HepG2 (cell line): ENCODE data around the gene SLC2A4. TPM values are rescaled to one million over a fixed set of nuclear protein-coding genes. Genes with fewer than 3 reads are reported as not detected.

Source experiments
- AGO2 ChIP-seq: fragments of 200-400 bp; formaldehyde crosslinking; optimal IDR thresholded peaks from 2 replicates; pipeline ENCODE3; 2017; ENCODE audit warnings: mild to moderate bottlenecking, low read depth, low read length, moderate library complexity
- ATRX ChIP-seq: sonication (generic); formaldehyde crosslinking; IDR thresholded peaks from 2 replicates; pipeline ENCODE4 v1.4.0; 2020; ENCODE audit warnings: missing genetic modification reagents, borderline replicate concordance
- KDM2A ChIP-seq: sonication (generic); formaldehyde crosslinking; IDR thresholded peaks from 2 replicates; pipeline ENCODE4 v1.4.0; 2020; ENCODE audit warnings: low read depth, missing genetic modification reagents, borderline replicate concordance
- KDM3A ChIP-seq: IDR thresholded peaks from 2 replicates; pipeline ENCODE4 v1.6.1; 2018; ENCODE audit warnings: low read depth, missing compliant biosample characterization
- KLF12 ChIP-seq: sonication (generic); formaldehyde crosslinking; IDR thresholded peaks from 2 replicates; pipeline ENCODE4 v1.4.0; 2020; ENCODE audit warnings: missing genetic modification reagents, borderline replicate concordance
- KLF15 ChIP-seq: sonication (generic); formaldehyde crosslinking; IDR thresholded peaks from 2 replicates; pipeline ENCODE4 v1.8.1; 2023; ENCODE audit warnings: borderline replicate concordance, mild to moderate bottlenecking, inconsistent platforms, missing genetic modification reagents, mixed read lengths
- MAZ ChIP-seq, 2 experiments: sonication (generic) in 1 of 2; formaldehyde crosslinking in 1 of 2; IDR thresholded peaks; 2 replicates each; pipeline versions ENCODE4 v1.5.0 to v1.6.1; 2012 to 2020; ENCODE audit warnings: low read depth in 2 of 2, mild to moderate bottlenecking in 2 of 2, borderline replicate concordance in 1 of 2, improper control_type of control experiment in 1 of 2, low read length in 1 of 2, missing genetic modification reagents in 1 of 2, moderate library complexity in 1 of 2
- MBD4 ChIP-seq: IDR thresholded peaks from 2 replicates; pipeline ENCODE4 v1.6.1; 2012; ENCODE audit warnings: low read length, inconsistent platforms, borderline replicate concordance
- MXD4 ChIP-seq: IDR thresholded peaks from 2 replicates; pipeline ENCODE4 v1.6.1; 2016; ENCODE audit warnings: mild to moderate bottlenecking, missing biosample characterization, missing genetic modification reagents
- NFKB2 ChIP-seq: sonication (generic); formaldehyde crosslinking; IDR thresholded peaks from 2 replicates; pipeline ENCODE4 v1.4.0; 2020; ENCODE audit warnings: missing genetic modification reagents, borderline replicate concordance
- NPAS2 ChIP-seq: sonication (generic); formaldehyde crosslinking; IDR thresholded peaks from 2 replicates; pipeline ENCODE4 v1.8.0; 2022; ENCODE audit warnings: mild to moderate bottlenecking, missing genetic modification reagents, borderline replicate concordance
- POLR2G ChIP-seq: fragments of 200-400 bp; formaldehyde crosslinking; IDR thresholded peaks from 2 replicates; pipeline ENCODE4 v1.6.1; 2018; ENCODE audit warnings: mild to moderate bottlenecking, low read depth, low read length, moderate library complexity
- SOX6 ChIP-seq, 2 experiments: fragments of 450-650 bp in 1 of 2; sonication (generic) in 1 of 2; formaldehyde crosslinking in 1 of 2; IDR thresholded peaks; 2 replicates each; pipeline versions ENCODE4 v1.4.0 to v1.6.1; 2017 to 2020; ENCODE audit warnings: antibody characterized with exemption in 1 of 2, mild to moderate bottlenecking in 1 of 2, missing genetic modification reagents in 1 of 2
- TCF7 ChIP-seq: sonication (generic); IDR thresholded peaks from 2 replicates; pipeline ENCODE4 v1.6.1; 2016; ENCODE audit warnings: antibody characterized with exemption, low read depth
- ZFP36L2 ChIP-seq: sonication (generic); formaldehyde crosslinking; IDR thresholded peaks from 2 replicates; pipeline ENCODE4 v1.4.0; 2020; ENCODE audit warnings: missing genetic modification reagents
- ZNF556 ChIP-seq: sonication (generic); formaldehyde crosslinking; IDR thresholded peaks from 2 replicates; pipeline ENCODE4 v1.4.0; 2020; ENCODE audit warnings: mild to moderate bottlenecking, missing genetic modification reagents, borderline replicate concordance
- ZNF672 ChIP-seq: sonication (generic); formaldehyde crosslinking; IDR thresholded peaks from 2 replicates; pipeline ENCODE4 v1.8.1; 2022; ENCODE audit warnings: missing genetic modification reagents
- polyA plus RNA-seq, 8 experiments: library from polyadenylated mRNA; depleted of rRNA in 3 of 8; stranded (reverse) in 7 of 8; unstranded in 1 of 8; fragments of >200 nt; fragmentation: Illumina TruSeq in 4 of 8; extraction: Trizol in 4 of 8; gene quantifications; 2 replicates each; pipeline versions ENCODE4 v1.2.1 to v1.2.3, GENCODE V29; 2011 to 2016; ENCODE audit warnings: low read depth in 4 of 8, missing spikeins in 1 of 8, mixed read lengths in 1 of 8; ENCODE audit not compliant: insufficient read depth in 1 of 8
- total RNA-seq, 5 experiments: library from RNA; depleted of rRNA; stranded (reverse); fragments of >200 nt; fragmentation: Illumina TruSeq; extraction: Trizol; gene quantifications; 2 replicates each; pipeline ENCODE4 v1.2.3, GENCODE V29; 2016; ENCODE audit warnings: low read depth in 1 of 5
- TF ChIP-seq, protein P1 (sequence below): sonication (generic); formaldehyde crosslinking; IDR thresholded peaks from one replicate; pipeline ENCODE4 v1.5.1; 2020; ENCODE audit warnings: mild to moderate bottlenecking, missing genetic modification reagents; ENCODE audit errors: not compliant biosample characterization
- TF ChIP-seq, protein P2 (sequence below): sonication (generic); formaldehyde crosslinking; IDR thresholded peaks from 2 replicates; pipeline ENCODE4 v1.8.1; 2023; ENCODE audit warnings: mild to moderate bottlenecking, moderate library complexity, missing genetic modification reagents

Gene SLC2A4
- total and polyA plus RNA-seq, 2 of the 13 experiments (the other 11 are each of a cell fraction or from before 2014, with no cell fraction given), result 4.9 to 5.8 TPM

- TF ChIP-seq, protein P1, sequence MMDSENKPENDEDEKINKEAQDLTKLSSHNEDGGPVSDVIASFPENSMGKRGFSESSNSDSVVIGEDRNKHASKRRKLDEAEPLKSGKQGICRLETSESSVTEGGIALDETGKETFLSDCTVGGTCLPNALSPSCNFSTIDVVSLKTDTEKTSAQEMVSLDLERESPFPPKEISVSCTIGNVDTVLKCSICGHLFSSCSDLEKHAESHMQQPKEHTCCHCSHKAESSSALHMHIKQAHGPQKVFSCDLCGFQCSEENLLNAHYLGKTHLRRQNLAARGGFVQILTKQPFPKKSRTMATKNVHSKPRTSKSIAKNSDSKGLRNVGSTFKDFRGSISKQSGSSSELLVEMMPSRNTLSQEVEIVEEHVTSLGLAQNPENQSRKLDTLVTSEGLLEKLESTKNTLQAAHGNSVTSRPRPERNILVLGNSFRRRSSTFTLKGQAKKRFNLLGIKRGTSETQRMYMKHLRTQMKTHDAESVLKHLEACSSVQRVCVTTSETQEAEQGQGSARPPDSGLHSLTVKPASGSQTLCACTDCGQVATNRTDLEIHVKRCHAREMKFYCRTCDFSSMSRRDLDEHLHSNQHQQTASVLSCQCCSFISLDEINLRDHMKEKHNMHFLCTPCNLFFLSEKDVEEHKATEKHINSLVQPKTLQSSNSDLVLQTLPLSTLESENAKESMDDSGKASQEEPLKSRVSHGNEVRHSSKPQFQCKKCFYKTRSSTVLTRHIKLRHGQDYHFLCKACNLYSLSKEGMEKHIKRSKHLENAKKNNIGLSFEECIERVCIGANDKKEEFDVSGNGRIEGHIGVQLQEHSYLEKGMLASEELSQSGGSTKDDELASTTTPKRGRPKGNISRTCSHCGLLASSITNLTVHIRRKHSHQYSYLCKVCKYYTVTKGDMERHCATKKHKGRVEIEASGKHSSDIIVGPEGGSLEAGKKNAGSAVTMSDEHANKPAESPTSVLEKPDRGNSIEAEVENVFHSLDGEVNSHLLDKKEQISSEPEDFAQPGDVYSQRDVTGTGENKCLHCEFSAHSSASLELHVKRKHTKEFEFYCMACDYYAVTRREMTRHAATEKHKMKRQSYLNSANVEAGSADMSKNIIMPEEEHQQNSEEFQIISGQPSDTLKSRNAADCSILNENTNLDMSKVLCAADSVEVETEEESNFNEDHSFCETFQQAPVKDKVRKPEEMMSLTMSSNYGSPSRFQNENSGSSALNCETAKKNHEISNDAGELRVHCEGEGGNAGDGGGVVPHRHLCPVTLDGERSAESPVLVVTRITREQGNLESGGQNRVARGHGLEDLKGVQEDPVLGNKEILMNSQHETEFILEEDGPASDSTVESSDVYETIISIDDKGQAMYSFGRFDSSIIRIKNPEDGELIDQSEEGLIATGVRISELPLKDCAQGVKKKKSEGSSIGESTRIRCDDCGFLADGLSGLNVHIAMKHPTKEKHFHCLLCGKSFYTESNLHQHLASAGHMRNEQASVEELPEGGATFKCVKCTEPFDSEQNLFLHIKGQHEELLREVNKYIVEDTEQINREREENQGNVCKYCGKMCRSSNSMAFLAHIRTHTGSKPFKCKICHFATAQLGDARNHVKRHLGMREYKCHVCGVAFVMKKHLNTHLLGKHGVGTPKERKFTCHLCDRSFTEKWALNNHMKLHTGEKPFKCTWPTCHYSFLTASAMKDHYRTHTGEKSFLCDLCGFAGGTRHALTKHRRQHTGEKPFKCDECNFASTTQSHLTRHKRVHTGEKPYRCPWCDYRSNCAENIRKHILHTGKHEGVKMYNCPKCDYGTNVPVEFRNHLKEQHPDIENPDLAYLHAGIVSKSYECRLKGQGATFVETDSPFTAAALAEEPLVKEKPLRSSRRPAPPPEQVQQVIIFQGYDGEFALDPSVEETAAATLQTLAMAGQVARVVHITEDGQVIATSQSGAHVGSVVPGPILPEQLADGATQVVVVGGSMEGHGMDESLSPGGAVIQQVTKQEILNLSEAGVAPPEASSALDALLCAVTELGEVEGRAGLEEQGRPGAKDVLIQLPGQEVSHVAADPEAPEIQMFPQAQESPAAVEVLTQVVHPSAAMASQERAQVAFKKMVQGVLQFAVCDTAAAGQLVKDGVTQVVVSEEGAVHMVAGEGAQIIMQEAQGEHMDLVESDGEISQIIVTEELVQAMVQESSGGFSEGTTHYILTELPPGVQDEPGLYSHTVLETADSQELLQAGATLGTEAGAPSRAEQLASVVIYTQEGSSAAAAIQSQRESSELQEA (CRISPR knock-in tag), result no peak
- peak; percentile 64; the same call in 1 of the 2 replicates for TF ChIP-seq MXD4
- no peak for TF ChIP-seq ZNF556 (CRISPR knock-in tag)
- no peak for TF ChIP-seq MBD4
- no peak for TF ChIP-seq NPAS2 (CRISPR knock-in tag)
- peak; percentile 73 for TF ChIP-seq MAZ (IDR thresholded peaks at IDR 0.05; ENCODE audit: borderline replicate concordance, low read depth, low read length)
- TF ChIP-seq MAZ (CRISPR knock-in tag; IDR thresholded peaks at IDR 0.05; ENCODE audit: low read depth), result no peak
- TF ChIP-seq KLF12 (CRISPR knock-in tag), result no peak
- TF ChIP-seq ATRX (CRISPR knock-in tag), result no peak
- TF ChIP-seq KDM3A (CRISPR knock-in tag), result no peak
- TF ChIP-seq POLR2G, result 0 out of 2 replicates have a peak, but pooled peaks have one; percentile 28
- TF ChIP-seq, protein P2, sequence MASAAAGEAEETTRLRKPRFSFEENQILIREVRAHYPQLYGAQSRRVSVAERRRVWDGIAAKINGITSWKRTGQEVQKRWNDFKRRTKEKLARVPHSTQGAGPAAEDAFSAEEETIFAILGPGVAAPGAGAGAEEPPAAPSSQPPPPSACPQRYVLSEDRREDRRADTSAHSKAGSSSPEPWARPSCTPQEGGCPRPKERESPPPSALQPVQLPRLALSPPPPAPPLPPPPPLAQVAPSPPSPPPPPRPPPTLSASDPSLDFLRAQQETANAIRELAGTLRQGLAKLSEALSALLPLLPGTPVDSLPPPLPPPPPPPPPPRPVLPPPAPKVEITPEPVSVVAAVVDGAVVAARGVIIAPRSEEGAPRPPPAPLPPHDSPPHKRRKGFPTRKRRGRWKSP (CRISPR knock-in tag), result 0 out of 2 replicates have a peak, but pooled peaks have one; percentile 8
- no peak for TF ChIP-seq ZFP36L2 (CRISPR knock-in tag)
- 0 out of 2 replicates have a peak, but pooled peaks have one; percentile 6 for TF ChIP-seq KDM2A (CRISPR knock-in tag)
- no peak for TF ChIP-seq KLF15 (CRISPR knock-in tag)
- TF ChIP-seq NFKB2, result no peak
- no peak for TF ChIP-seq SOX6 (IDR thresholded peaks at IDR 0.05)
- peak; percentile 3; the same call in 1 of the 2 replicates for TF ChIP-seq SOX6 (CRISPR knock-in tag; IDR thresholded peaks at IDR 0.05)
- TF ChIP-seq AGO2, result no peak
- no peak for TF ChIP-seq ZNF672 (CRISPR knock-in tag)
- peak; percentile 73 for TF ChIP-seq TCF7
Observed at GRCh38 chr17:7281074-7281952, at the start of gene SLC2A4 (continued).
